SK-N-SH (cell line): ENCODE data around the gene ARHGAP15. TPM values are rescaled to one million over a fixed set of nuclear protein-coding genes. Genes with fewer than 3 reads are reported as not detected.

ENCODE experiments used
- CTCF ChIA-PET: fragments of 300-600, 350-600 bp; formaldehyde crosslinking; extraction: SDS; loops from one replicate; lab custom pipeline; 2021; lab: Yijun Ruan, JAX
- POLR2A ChIA-PET: fragments of 350-600 bp; sonication (Branson Sonifier 250); formaldehyde crosslinking; extraction: SDS; loops from one replicate; lab custom pipeline; 2020; ENCODE audit warnings: antibody characterized with exemption, inconsistent platforms; lab: Yijun Ruan, JAX
- DNase-seq: peaks from one replicate; pipeline ENCODE4 v3.0.0; 2012
- H2AFZ ChIP-seq: fragments of 200-600 bp; sonication (generic); 2 replicates; pipeline ENCODE4 v1.8.1; 2016; ENCODE audit warnings: antibody characterized with exemption, mild to moderate bottlenecking, low read depth
- H3F3A ChIP-seq: fragments of 200-600 bp; sonication (generic); replicated peaks from 2 replicates; pipeline ENCODE3; 2016; ENCODE audit warnings: antibody characterized with exemption, mild to moderate bottlenecking; ENCODE audit not compliant: insufficient read depth
- H3K27ac ChIP-seq, 2 experiments: fragments of 200-500 bp in 1 of 2; fragments of 200-600 bp in 1 of 2; sonication (Bioruptor generic) in 1 of 2; sonication (generic), shearing (Covaris generic) in 1 of 2; 2 replicates each; pipeline versions ENCODE4 v1.5.1 to v1.6.1; 2014 to 2016; ENCODE audit warnings: low read depth in 2 of 2, inconsistent platforms in 1 of 2, low read length in 1 of 2, mild to moderate bottlenecking in 1 of 2, mixed read lengths in 1 of 2
- H3K27me3 ChIP-seq: fragments of 200-600 bp; sonication (generic), shearing (Covaris generic); 2 replicates; pipeline ENCODE4 v1.6.1; 2016; ENCODE audit warnings: mixed run types; ENCODE audit not compliant: insufficient read depth
- H3K36me3 ChIP-seq, 2 experiments: fragments of 200-500 bp in 1 of 2; fragments of 200-600 bp in 1 of 2; sonication (Bioruptor generic) in 1 of 2; sonication (generic) in 1 of 2; replicated peaks in 1 of 2; 2 replicates each; pipeline versions ENCODE3 to v1.5.1; 2014 to 2016; ENCODE audit warnings: low read length in 1 of 2, mild to moderate bottlenecking in 1 of 2; ENCODE audit not compliant: insufficient read depth in 2 of 2, control insufficient read depth in 1 of 2
- H3K4me1 ChIP-seq, 2 experiments: fragments of 200-500 bp in 1 of 2; fragments of 200-600 bp in 1 of 2; sonication (Bioruptor generic) in 1 of 2; sonication (generic), shearing (Covaris generic) in 1 of 2; 2 replicates each; pipeline versions ENCODE4 v1.5.1 to v1.6.1; 2014 to 2016; ENCODE audit warnings: low read depth in 1 of 2, low read length in 1 of 2, mixed run types in 1 of 2; ENCODE audit not compliant: insufficient read depth in 2 of 2, control insufficient read depth in 1 of 2
- H3K4me2 ChIP-seq: fragments of 200-600 bp; sonication (generic), shearing (Covaris generic); 2 replicates; pipeline ENCODE4 v1.6.1; 2017; ENCODE audit warnings: mixed run types
- H3K4me3 ChIP-seq, 2 experiments: fragments of 200-500 bp in 1 of 2; fragments of 200-600 bp in 1 of 2; sonication (Bioruptor generic) in 1 of 2; sonication (generic), shearing (Covaris generic) in 1 of 2; 2 replicates each; pipeline versions ENCODE4 v1.5.1 to v1.8.1; 2014 to 2016; ENCODE audit warnings: low read depth in 2 of 2, inconsistent platforms in 1 of 2, low read length in 1 of 2, mild to moderate bottlenecking in 1 of 2, mixed read lengths in 1 of 2, moderate library complexity in 1 of 2
- H3K79me2 ChIP-seq: fragments of 200-600 bp; sonication (generic); 2 replicates; pipeline ENCODE4 v1.8.1; 2017; ENCODE audit warnings: mild to moderate bottlenecking; ENCODE audit not compliant: insufficient read depth
- H3K9ac ChIP-seq: fragments of 200-600 bp; sonication (generic); 2 replicates; pipeline ENCODE4 v1.6.1; 2017; ENCODE audit warnings: mixed run types
- H3K9me2 ChIP-seq: fragments of 200-600 bp; sonication (generic); 2 replicates; pipeline ENCODE4 v1.6.1; 2017; ENCODE audit warnings: mixed run types
- H3K9me3 ChIP-seq: fragments of 200-600 bp; sonication (generic); 2 replicates; pipeline ENCODE4 v1.6.1; 2017; ENCODE audit warnings: mixed run types, mild to moderate bottlenecking, moderate library complexity
- H4K20me1 ChIP-seq: fragments of 200-600 bp; sonication (generic); 2 replicates; pipeline ENCODE4 v1.6.1; 2017; ENCODE audit warnings: mild to moderate bottlenecking, mixed run types; ENCODE audit not compliant: insufficient read depth
- EP300 ChIP-seq, 2 experiments: IDR thresholded peaks; 2 replicates each; pipeline versions ENCODE4 v1.4.0 to v1.6.1; 2012; ENCODE audit warnings: borderline replicate concordance in 1 of 2, low read depth in 1 of 2, low read length in 1 of 2
- FOSL2 ChIP-seq: IDR thresholded peaks from 2 replicates; pipeline ENCODE4 v1.4.0; 2012; ENCODE audit warnings: low read depth, mild to moderate bottlenecking, moderate library complexity, borderline replicate concordance
- GATA2 ChIP-seq: sonication (generic); formaldehyde crosslinking; IDR thresholded peaks from 2 replicates; pipeline ENCODE4 v1.5.0; 2020; ENCODE audit warnings: mild to moderate bottlenecking, missing genetic modification reagents
- IRF3 ChIP-seq: fragments of 150-350 bp; IDR thresholded peaks from 2 replicates; pipeline ENCODE4 v1.6.1; 2016; ENCODE audit warnings: mild to moderate bottlenecking, low read depth, low read length
- JUND ChIP-seq: IDR thresholded peaks from 2 replicates; pipeline ENCODE4 v1.4.0; 2012
- MXI1 ChIP-seq: IDR thresholded peaks from 2 replicates; pipeline ENCODE4 v1.6.1; 2012; ENCODE audit warnings: mild to moderate bottlenecking, low read depth, low read length, improper control_type of control experiment
- NFIC ChIP-seq: IDR thresholded peaks from 2 replicates; pipeline ENCODE4 v1.4.0; 2012; ENCODE audit warnings: borderline replicate concordance
- PBX3 ChIP-seq: IDR thresholded peaks from 2 replicates; pipeline ENCODE4; 2012
- POLR2AphosphoS5 ChIP-seq: IDR thresholded peaks from 2 replicates; pipeline ENCODE4 v1.6.1; 2012; ENCODE audit warnings: low read depth, low read length
- RCOR1 ChIP-seq: fragments of 150-350 bp; IDR thresholded peaks from 2 replicates; pipeline ENCODE4 v1.6.1; 2017; ENCODE audit warnings: antibody characterized with exemption, low read length
- RXRA ChIP-seq: IDR thresholded peaks from 2 replicates; pipeline ENCODE4 v1.4.0; 2012; ENCODE audit warnings: low read depth, mild to moderate bottlenecking, borderline replicate concordance
- TCF12 ChIP-seq: IDR thresholded peaks from 2 replicates; pipeline ENCODE4 v1.4.0; 2012
- USF1 ChIP-seq: IDR thresholded peaks from 2 replicates; pipeline ENCODE4 v1.4.0; 2012; ENCODE audit warnings: low read depth, borderline replicate concordance
- WGBS: methylation state at CpG from one replicate; pipeline ENCODE4 v1.1.6; 2017; ENCODE audit warnings: low lambda C conversion rate; 5-methylcytosine and 5-hydroxymethylcytosine counted together
- polyA plus RNA-seq, 3 experiments: library from polyadenylated mRNA; depleted of rRNA; stranded (reverse); fragments of >200 nt; gene quantifications; 2 replicates each; pipeline ENCODE4 v1.2.3, GENCODE V29; 2012

The ARHGAP15 gene
- polyA plus RNA-seq, 1 of the 3 experiments (the other 2 are of a cell fraction), result not detected

GRCh38 chr2:143451642-143452281 lies 322.5 kb downstream of the ARHGAP15 start:
- CTCF ChIA-PET, result no interaction called here
- H3K4me2 ChIP-seq, result no peak overlapping the region

More at GRCh38 chr2:143451642-143452281, 322.5 kb downstream of the ARHGAP15 start:
- Histone ChIP-seq H3K4me3 (no peak overlapping the region), H3K9ac (no peak overlapping the region), H3F3A (no peaks in the 10 kb centered on the region), H3K79me2 (no peaks in the 10 kb centered on the region), H3K4me1 (peaks cover 0 to 14% of the 10 kb centered on the region in 2 experiments; a peak in 2 of 4 replicates), H4K20me1 (no peaks in the 10 kb centered on the region), H3K36me3 (no peaks in the 10 kb centered on the region), H3K9me2 (no peaks in the 10 kb centered on the region), H3K27me3 (no peaks in the 10 kb centered on the region)
- DNase-seq, result no peak
- POLR2A ChIA-PET, result no interaction called here
- TF ChIP-seq GATA2, result no peak
- TF ChIP-seq PBX3, result peak; percentile 87
- TF ChIP-seq JUND, result peak; percentile 76
- TF ChIP-seq FOSL2, result peak; percentile 45; the same call in 1 of the 2 replicates
- no peak for TF ChIP-seq RCOR1
- TF ChIP-seq RXRA, result no peak; the same call in 1 of the 2 replicates
- TF ChIP-seq POLR2AphosphoS5, result no peak
- TF ChIP-seq NFIC, result peak; percentile 73
- TF ChIP-seq MXI1, result no peak
- 0 out of 4 replicates have a peak, but pooled peaks of 1 of the 2 experiments have one; percentile 30 for TF ChIP-seq EP300 (IDR thresholded peaks at IDR 0.05; ENCODE audit: borderline replicate concordance in 1 of 2, low read depth in 1 of 2, low read length in 1 of 2)
- peak; percentile 56; the same call in 1 of the 2 replicates for TF ChIP-seq TCF12
- no peak for TF ChIP-seq USF1
- TF ChIP-seq IRF3, result no peak
- TF ChIP-seq, all 33 proteins: peak for 6
- 62% methylated on average over 4 of the region's 4 CpGs for WGBS
- no peak overlapping the region; the same call in 1 of the 2 replicates for H2AFZ ChIP-seq
- H3K27ac ChIP-seq, result no peak overlapping the region; a peak in 1 of 4 replicates
- no peaks in the 10 kb centered on the region for H3K9me3 ChIP-seq
